Stomach (tissue), 9 donors: ENCODE results near the gene ZNF512. TPM values are rescaled to one million over a fixed set of nuclear protein-coding genes. Genes with fewer than 3 reads are reported as not detected.

Experiments used
- DNase-seq, 2 donors: peaks; one replicate each; pipeline versions ENCODE4 v3.0.0 to v3.0.0-alpha.2; 2013 to 2019
- H3K27ac ChIP-seq, 5 donors: fragments of 200-600 bp in 4 of 5; sonication (generic) in 4 of 5; one replicate each; pipeline ENCODE4 v1.5.1; 2013 to 2019; ENCODE audit warnings: mild to moderate bottlenecking in 1 of 5, moderate library complexity in 1 of 5
- H3K27me3 ChIP-seq, 3 donors: fragments of 200-600 bp; sonication (generic); one replicate each; pipeline ENCODE4 v1.5.1; 2017 to 2019; ENCODE audit warnings: mixed run types in 1 of 3
- H3K36me3 ChIP-seq, 4 donors: fragments of 200-600 bp; sonication (generic); 1 replicate in 3 of 4; 2 replicates in 1 of 4; pipeline ENCODE4 v1.5.1; 2016 to 2019
- H3K4me1 ChIP-seq, 4 donors: fragments of 200-600 bp; sonication (generic); one replicate each; pipeline ENCODE4 v1.5.1; 2016 to 2019
- H3K4me3 ChIP-seq, 4 donors: fragments of 200-600 bp; sonication (generic) in 3 of 4; one replicate each; pipeline ENCODE4 v1.5.1; 2016 to 2019; ENCODE audit warnings: mild to moderate bottlenecking in 1 of 4
- H3K9me3 ChIP-seq, 4 donors: fragments of 200-600 bp; sonication (generic); one replicate each; pipeline ENCODE4 v1.5.1; 2016 to 2019
- CTCF ChIP-seq, 7 experiments: fragments of 450-650 bp in 4 of 7; fragments of 200-600 bp in 3 of 7; sonication (generic) in 3 of 7; IDR thresholded peaks; one replicate each; pipeline ENCODE4 v1.5.1; 2016 to 2019; ENCODE audit warnings: antibody characterized with exemption in 7 of 7, control low read depth in 2 of 7, mild to moderate bottlenecking in 1 of 7
- EP300 ChIP-seq: sonication (generic); formaldehyde crosslinking; IDR thresholded peaks from one replicate; pipeline ENCODE4 v1.6.1; 2017; ENCODE audit warnings: antibody characterized with exemption
- POLR2A ChIP-seq, 4 donors: fragments of 450-650 bp; IDR thresholded peaks; one replicate each; pipeline ENCODE4 v1.6.1; 2016; ENCODE audit warnings: antibody characterized with exemption in 4 of 4, control low read depth in 2 of 4, mild to moderate bottlenecking in 1 of 4, moderate library complexity in 1 of 4
- POLR2AphosphoS5 ChIP-seq, 3 donors: sonication (generic); formaldehyde crosslinking; IDR thresholded peaks; one replicate each; pipeline ENCODE4 v1.6.1; 2016; ENCODE audit warnings: antibody characterized with exemption in 3 of 3
- WGBS, 5 donors: extraction: QIAGEN DNeasy Blood & Tissue Kit in 3 of 5; methylation state at CpG; one replicate each; pipeline versions ENCODE4 v1.1.5 to v1.1.7; 2013 to 2018; 5-methylcytosine and 5-hydroxymethylcytosine counted together
- intact Hi-C: fragments of 100-400 bp; cut with DNase I; formaldehyde crosslinking; loops from one replicate; pipeline ENCODE4 v1.15.1; 2023; ENCODE audit warnings: low total_unique reads
- polyA plus RNA-seq, 3 donors: library from polyadenylated mRNA; stranded (reverse); fragments of 200-250 nt; gene quantifications; one replicate each; pipeline ENCODE4 v1.2.3, GENCODE V29; 2013
- total RNA-seq, 5 donors: library from RNA; depleted of rRNA; stranded (reverse); fragments of >200 nt; gene quantifications; one replicate each; pipeline versions ENCODE4 v1.1.0 to v1.2.3, GENCODE V29; 2014 to 2016
- donor health status: healthy with polysubstance abuse.
- donor health status: Bipolar disorder and iron deficiency.
- donor health status: healthy.

The ZNF512 gene
- total and polyA plus RNA-seq, 8 donors: 6.4 to 35.8 (median 10.8) TPM

- Histone ChIP-seq H3K4me3 (no peak overlapping the region), H3K9me3 (no peaks in the 10 kb centered on the region), H3K4me1 (no peaks in the 10 kb centered on the region), H3K27ac (no peak overlapping the region), H3K27me3 (no peaks in the 10 kb centered on the region), H3K36me3 (peaks cover 50 to 100% (median 98%) of the 10 kb centered on the region in 4 donors)
- intact Hi-C loops: no loop called here
- no peak for DNase-seq
- TF ChIP-seq CTCF (IDR thresholded peaks at IDR 0.05) (no peak), POLR2A (IDR thresholded peaks at IDR 0.05) (no peak), EP300 (no peak), POLR2AphosphoS5 (IDR thresholded peaks at IDR 0.05) (no peak)
Measured at GRCh38 chr2:27647289-27647688, 64.4 kb downstream of the ZNF512 start.

GRCh38 chr2:27647737-27648136 is 64.9 kb downstream of the ZNF512 start:
- intact Hi-C loops: no loop called here
- Histone ChIP-seq H3K4me1 (no peaks in the 10 kb centered on the region), H3K27me3 (no peaks in the 10 kb centered on the region), H3K9me3 (no peaks in the 10 kb centered on the region), H3K4me3 (no peak overlapping the region), H3K36me3 (peaks cover 46 to 100% (median 98%) of the 10 kb centered on the region in 4 donors), H3K27ac (no peak overlapping the region)
- TF ChIP-seq EP300 (no peak), CTCF (IDR thresholded peaks at IDR 0.05) (no peak), POLR2AphosphoS5 (IDR thresholded peaks at IDR 0.05) (no peak), POLR2A (IDR thresholded peaks at IDR 0.05) (no peak)
- 73 to 89% (median 82%) methylated on average over 4 of the region's 4 CpGs for WGBS, 5 donors
- DNase-seq: no peak

- H3K27me3 ChIP-seq: no peaks in the 10 kb centered on the region
- H3K4me1 ChIP-seq: no peaks in the 10 kb centered on the region
- H3K36me3 ChIP-seq: peaks cover 68 to 100% (median 99%) of the 10 kb centered on the region in 4 donors
- H3K9me3 ChIP-seq: no peaks in the 10 kb centered on the region
- TF ChIP-seq CTCF (IDR thresholded peaks at IDR 0.05): no peak
- TF ChIP-seq EP300: no peak
- TF ChIP-seq POLR2A (IDR thresholded peaks at IDR 0.05): no peak
- no peak for TF ChIP-seq POLR2AphosphoS5 (IDR thresholded peaks at IDR 0.05)
- H3K27ac ChIP-seq: no peak overlapping the region
- H3K4me3 ChIP-seq: no peak overlapping the region
- intact Hi-C loops: no loop called here
- WGBS, 5 donors: 73 to 79% (median 74%) methylated on average over 4 of the region's 4 CpGs
- DNase-seq: no peak
Measured at GRCh38 chr2:27651056-27651455, 68.2 kb downstream of the ZNF512 start.

DNA sequence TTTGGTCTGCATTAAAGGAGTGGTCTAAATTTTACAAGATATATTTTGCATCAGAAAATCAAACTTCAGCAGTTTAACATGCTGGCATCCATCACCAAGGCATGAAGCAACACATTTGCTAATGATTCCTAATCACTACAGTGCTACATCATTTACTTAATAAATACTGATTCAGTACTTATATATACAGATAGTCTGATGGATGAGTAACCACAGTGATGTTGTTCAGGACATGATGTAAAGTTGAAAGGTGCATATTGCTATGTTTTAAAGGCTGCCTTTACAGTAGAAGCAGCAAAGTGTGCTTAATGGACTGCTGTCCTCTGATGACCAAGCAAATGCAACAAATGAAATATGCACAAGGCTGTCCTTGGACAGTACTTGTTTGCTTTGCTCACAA is 69.5 kb downstream of the ZNF512 start:
- no peak for DNase-seq
- intact Hi-C loops: no loop called here
- Histone ChIP-seq H3K27ac (no peak overlapping the region), H3K4me1 (no peaks in the 10 kb centered on the region), H3K9me3 (no peaks in the 10 kb centered on the region), H3K4me3 (no peak overlapping the region), H3K36me3 (peaks cover 77 to 100% (median 100%) of the 10 kb centered on the region in 4 donors), H3K27me3 (no peaks in the 10 kb centered on the region)
- TF ChIP-seq POLR2A (IDR thresholded peaks at IDR 0.05) (no peak), CTCF (IDR thresholded peaks at IDR 0.05) (no peak), EP300 (no peak), POLR2AphosphoS5 (IDR thresholded peaks at IDR 0.05) (no peak)
